IMR-90 (cell line): Measurements from ENCODE around the gene RHCE. TPM values are rescaled to one million over a fixed set of nuclear protein-coding genes. Genes with fewer than 3 reads are reported as not detected.
A peak's percentile ranks its signal among the peaks of the same experiment; 100 is the strongest.
"Not testable (repeated sequence)": the region's sequence is repeated elsewhere in the genome, so short reads cannot be mapped to it uniquely, and the experiment has no call there.

Experiments used
- ATAC-seq: fragments of 200-7000 bp; cut with Tn5 transposase; 2 replicates; pipeline ENCODE4 v1.9.1; 2020; ENCODE audit warnings: low read depth, mild to moderate bottlenecking, moderate library complexity
- BruUV-seq: library from RNA; stranded (reverse); fragments of 400-500 nt; replicated peaks from 2 replicates; lab custom pipeline; 2021; lab: Mats Ljungman, UMichigan
- CTCF ChIA-PET: fragments of 300-600 bp; formaldehyde crosslinking; extraction: SDS; loops from one replicate; lab custom pipeline; 2021; ENCODE audit warnings: antibody characterized with exemption; lab: Yijun Ruan, JAX
- POLR2A ChIA-PET: fragments of 300-600 bp; sonication (Branson Sonifier 250); formaldehyde crosslinking; loops from one replicate; lab custom pipeline; 2022; ENCODE audit warnings: antibody characterized with exemption; ENCODE audit not compliant: unreplicated experiment; lab: Charles Lee
- DNase-seq: peaks from one replicate; pipeline ENCODE4 v3.0.0; 2013
- H2AFZ ChIP-seq: replicated peaks from 2 replicates; pipeline ENCODE3; 2013; ENCODE audit warnings: low read length, mild to moderate bottlenecking; ENCODE audit not compliant: poor library complexity
- H2AK5ac ChIP-seq: 2 replicates; pipeline ENCODE4 v1.6.1; 2013; ENCODE audit warnings: low read depth, low read length, inconsistent platforms
- H2AK9ac ChIP-seq: replicated peaks from 2 replicates; pipeline ENCODE3; 2013; ENCODE audit warnings: mild to moderate bottlenecking, low read depth, low read length, moderate library complexity; ENCODE audit not compliant: poor library complexity
- H2BK120ac ChIP-seq: 2 replicates; pipeline ENCODE4 v1.6.1; 2013; ENCODE audit warnings: low read depth, low read length, inconsistent platforms
- H2BK15ac ChIP-seq: 3 replicates; pipeline ENCODE4 v1.6.1; 2013; ENCODE audit warnings: low read depth, low read length, inconsistent platforms
- H2BK20ac ChIP-seq: 2 replicates; pipeline ENCODE4 v1.6.1; 2013; ENCODE audit warnings: low read depth, mild to moderate bottlenecking, inconsistent platforms, low read length, moderate library complexity
- H2BK5ac ChIP-seq: 2 replicates; pipeline ENCODE4 v1.6.1; 2013; ENCODE audit warnings: mild to moderate bottlenecking, low read depth, low read length, inconsistent platforms; ENCODE audit not compliant: poor library complexity, severe bottlenecking
- H3K14ac ChIP-seq: replicated peaks from 2 replicates; pipeline ENCODE4 v1.6.1; 2013; ENCODE audit warnings: low read depth, low read length, inconsistent platforms
- H3K18ac ChIP-seq: 2 replicates; pipeline ENCODE4 v1.6.1; 2013; ENCODE audit warnings: low read depth, low read length, control low read depth
- H3K23ac ChIP-seq: 2 replicates; pipeline ENCODE4 v1.6.1; 2013; ENCODE audit warnings: low read depth, low read length, inconsistent platforms
- H3K27ac ChIP-seq: 2 replicates; pipeline ENCODE4 v1.5.1; 2013; ENCODE audit warnings: mild to moderate bottlenecking, control low read depth, low read length; ENCODE audit not compliant: insufficient read depth
- H3K27me3 ChIP-seq: 2 replicates; pipeline ENCODE4 v1.6.1; 2013; ENCODE audit warnings: low read length; ENCODE audit not compliant: control insufficient read depth, insufficient read depth
- H3K36me3 ChIP-seq: 2 replicates; pipeline ENCODE4 v1.6.1; 2013; ENCODE audit warnings: low read length, mixed read lengths; ENCODE audit not compliant: control insufficient read depth, insufficient read depth
- H3K4ac ChIP-seq: 2 replicates; pipeline ENCODE4 v1.6.1; 2013; ENCODE audit warnings: low read depth, low read length, inconsistent platforms
- H3K4me1 ChIP-seq: 2 replicates; pipeline ENCODE4 v1.6.1; 2013; ENCODE audit warnings: low read length, mixed read lengths; ENCODE audit not compliant: control insufficient read depth, insufficient read depth
- H3K4me2 ChIP-seq: 2 replicates; pipeline ENCODE4 v1.6.1; 2013; ENCODE audit warnings: low read depth, mild to moderate bottlenecking, control low read depth, low read length, moderate library complexity
- H3K4me3 ChIP-seq: 2 replicates; pipeline ENCODE4 v1.5.1; 2013; ENCODE audit warnings: low read depth, mild to moderate bottlenecking, control low read depth, low read length, moderate library complexity; ENCODE audit not compliant: insufficient read depth
- H3K56ac ChIP-seq: 2 replicates; pipeline ENCODE4 v1.6.1; 2013; ENCODE audit warnings: low read length, inconsistent platforms; ENCODE audit not compliant: insufficient read depth; ENCODE audit errors: extremely low read depth
- H3K79me1 ChIP-seq, 2 experiments: 2 replicates each; pipeline ENCODE4 v1.6.1; 2013; ENCODE audit warnings: low read length in 2 of 2, inconsistent platforms in 1 of 2, low read depth in 1 of 2
- H3K9ac ChIP-seq: 2 replicates; pipeline ENCODE4 v1.6.1; 2013; ENCODE audit warnings: low read depth, low read length, control low read depth
- H3K9me1 ChIP-seq: 2 replicates; pipeline ENCODE4 v1.6.1; 2013; ENCODE audit warnings: low read length, inconsistent platforms; ENCODE audit not compliant: insufficient read depth
- H3K9me3 ChIP-seq: 2 replicates; pipeline ENCODE4 v1.6.1; 2013; ENCODE audit warnings: low read length; ENCODE audit not compliant: control insufficient read depth, insufficient read depth
- H4K20me1 ChIP-seq: 2 replicates; pipeline ENCODE4 v1.6.1; 2013; ENCODE audit warnings: low read length, inconsistent platforms; ENCODE audit not compliant: insufficient read depth
- H4K5ac ChIP-seq: 2 replicates; pipeline ENCODE4 v1.6.1; 2013; ENCODE audit warnings: mild to moderate bottlenecking, low read depth, low read length, control low read depth
- H4K8ac ChIP-seq, 2 experiments: 2 replicates each; pipeline ENCODE4 v1.6.1; 2013; ENCODE audit warnings: low read depth in 2 of 2, low read length in 2 of 2, control low read depth in 1 of 2, inconsistent platforms in 1 of 2
- H4K91ac ChIP-seq: 2 replicates; pipeline ENCODE4 v1.6.1; 2013; ENCODE audit warnings: low read depth, low read length, inconsistent platforms; ENCODE audit not compliant: insufficient read depth
- RAD21 ChIP-seq: IDR thresholded peaks from 2 replicates; pipeline ENCODE4 v1.6.1; 2012; ENCODE audit warnings: low read length, improper control_type of control experiment
- SMC3 ChIP-seq: fragments of 150-350 bp; IDR thresholded peaks from 2 replicates; pipeline ENCODE4 v1.6.1; 2016; ENCODE audit warnings: low read depth, mild to moderate bottlenecking, antibody characterized with exemption, low read length, moderate library complexity
- WGBS, 2 experiments: methylation state at CpG; one replicate each; pipeline versions ENCODE4 v1.1.5 to v1.1.7; 2013; ENCODE audit warnings: missing lambda C conversion rate in 2 of 2; ENCODE audit not compliant: insufficient read length in 1 of 2; ENCODE audit errors: extremely low coverage in 2 of 2; 5-methylcytosine and 5-hydroxymethylcytosine counted together
- dilution Hi-C: fragments of 300-500 bp; cut with HindIII; formaldehyde crosslinking; loops from one replicate; pipeline ENCODE4 v1.14.3; 2018; ENCODE audit warnings: low sequenced_read_pairs; ENCODE audit not compliant: unreplicated experiment
- in situ Hi-C: fragments of 300-500 bp; cut with MboI; formaldehyde crosslinking; loops from 3 replicates; pipeline ENCODE4 v1.14.3; 2019; ENCODE audit warnings: low sequenced_read_pairs, inconsistent platforms, mixed read lengths
- intact Hi-C: fragments of 100-400 bp; cut with micrococcal nuclease; formaldehyde crosslinking; loops from 2 replicates; pipeline ENCODE4 v1.10.0; 2022
- polyA plus RNA-seq, 3 experiments: library from polyadenylated mRNA; depleted of rRNA; stranded (reverse); fragments of >200 nt; gene quantifications; 2 replicates each; pipeline ENCODE4 v1.2.3, GENCODE V29; 2012; ENCODE audit warnings: low replicate concordance in 1 of 3
- total RNA-seq: library from RNA; depleted of rRNA; stranded (reverse); fragments of >200 nt; gene quantifications from 2 replicates; pipeline ENCODE4 v1.2.3, GENCODE V29; 2012
- TF ChIP-seq, protein P1 (sequence below): conservative IDR thresholded peaks from 2 replicates; pipeline ENCODE4 v1.5.1; 2012; ENCODE audit warnings: mild to moderate bottlenecking, low read depth, low read length, improper control_type of control experiment

The RHCE gene
- total and polyA plus RNA-seq, 2 of the 4 experiments (the other 2 are of a cell fraction) = 0.54 to 0.62 TPM

DNA sequence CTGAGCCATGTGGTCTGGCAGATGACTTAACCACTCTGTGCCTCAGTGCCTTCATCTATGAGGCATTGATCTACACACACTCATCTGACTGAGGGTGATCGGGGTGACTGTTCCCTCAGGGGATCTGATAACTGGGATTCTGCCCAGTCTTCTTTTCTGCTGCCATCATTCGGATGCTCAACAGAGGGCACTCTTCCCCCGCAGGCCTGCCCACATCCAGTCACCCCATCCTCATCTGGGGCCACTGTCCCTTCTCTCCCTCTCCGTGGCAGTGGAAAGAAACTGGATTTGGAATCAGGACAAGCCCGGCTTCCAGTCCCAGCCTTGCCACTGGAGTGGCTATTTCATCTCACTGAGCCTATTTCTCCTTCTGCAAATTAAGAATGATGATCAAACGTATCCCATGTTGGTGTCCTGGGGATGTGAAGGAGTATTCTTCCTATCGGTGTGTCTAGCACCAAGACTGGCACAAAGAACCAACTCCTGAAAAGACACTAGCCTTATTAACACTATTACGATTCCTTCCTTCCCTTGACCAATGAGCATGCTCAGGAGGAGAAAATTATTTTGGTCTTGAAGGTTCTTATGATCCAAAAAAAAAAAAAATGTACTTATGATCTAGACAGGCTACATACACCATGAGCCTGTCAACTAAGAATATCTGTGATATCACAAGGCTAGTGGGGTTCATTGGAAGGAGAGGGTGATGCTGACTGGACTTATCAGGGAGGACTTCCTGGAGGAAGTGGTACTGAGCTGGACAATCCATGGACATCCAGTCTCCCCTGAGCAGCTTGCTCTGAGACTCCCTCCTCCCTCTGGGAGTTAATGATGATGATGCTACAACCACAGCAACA, 17.4 kb downstream of the RHCE start:
- H2AK9ac ChIP-seq, H3K9me1 ChIP-seq, H3K23ac ChIP-seq, H3K4ac ChIP-seq, H3K4me2 ChIP-seq, dilution Hi-C loops, H3K18ac ChIP-seq, H4K20me1 ChIP-seq, H3K79me1 ChIP-seq, H3K9me3 ChIP-seq, H3K14ac ChIP-seq, H3K4me3 ChIP-seq, H2AK5ac ChIP-seq, H3K4me1 ChIP-seq, H2AFZ ChIP-seq, H2BK20ac ChIP-seq, H3K36me3 ChIP-seq, H2BK15ac ChIP-seq, DNase-seq, H2BK5ac ChIP-seq, BruUV-seq, H3K56ac ChIP-seq, H3K9ac ChIP-seq, H4K91ac ChIP-seq, H4K8ac ChIP-seq, H3K27ac ChIP-seq, H2BK120ac ChIP-seq, POLR2A ChIA-PET, H4K5ac ChIP-seq: not testable (repeated sequence)
- intact Hi-C loops = loop anchor here (5.0 kb wide), 1 partner anchor 119 kb away; no protein-coding TSS in a partner anchor
- in situ Hi-C loops = loop anchor here (10.0 to 25.0 kb wide), 3 partner anchors 109 to 409 kb away; partner anchors contain the start of genes MTFR1L and SELENON
- H3K27me3 ChIP-seq = peaks cover 10% of the 10 kb centered on the region
- ATAC-seq = peak; percentile 98
- no CpG with 5 or more reads among the region's 8 CpGs for WGBS, 2 experiments
- TF ChIP-seq SMC3 (peak; percentile 33), RAD21 (peak; percentile 42)
- TF ChIP-seq, protein P1, sequence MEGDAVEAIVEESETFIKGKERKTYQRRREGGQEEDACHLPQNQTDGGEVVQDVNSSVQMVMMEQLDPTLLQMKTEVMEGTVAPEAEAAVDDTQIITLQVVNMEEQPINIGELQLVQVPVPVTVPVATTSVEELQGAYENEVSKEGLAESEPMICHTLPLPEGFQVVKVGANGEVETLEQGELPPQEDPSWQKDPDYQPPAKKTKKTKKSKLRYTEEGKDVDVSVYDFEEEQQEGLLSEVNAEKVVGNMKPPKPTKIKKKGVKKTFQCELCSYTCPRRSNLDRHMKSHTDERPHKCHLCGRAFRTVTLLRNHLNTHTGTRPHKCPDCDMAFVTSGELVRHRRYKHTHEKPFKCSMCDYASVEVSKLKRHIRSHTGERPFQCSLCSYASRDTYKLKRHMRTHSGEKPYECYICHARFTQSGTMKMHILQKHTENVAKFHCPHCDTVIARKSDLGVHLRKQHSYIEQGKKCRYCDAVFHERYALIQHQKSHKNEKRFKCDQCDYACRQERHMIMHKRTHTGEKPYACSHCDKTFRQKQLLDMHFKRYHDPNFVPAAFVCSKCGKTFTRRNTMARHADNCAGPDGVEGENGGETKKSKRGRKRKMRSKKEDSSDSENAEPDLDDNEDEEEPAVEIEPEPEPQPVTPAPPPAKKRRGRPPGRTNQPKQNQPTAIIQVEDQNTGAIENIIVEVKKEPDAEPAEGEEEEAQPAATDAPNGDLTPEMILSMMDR = peak; percentile 24; the same call in 1 of the 2 replicates
- CTCF ChIA-PET = interaction anchor here (0.7 kb wide), 1 partner anchor 74 kb away, joined by 7 read pairs; no protein-coding TSS in a partner anchor

DNA sequence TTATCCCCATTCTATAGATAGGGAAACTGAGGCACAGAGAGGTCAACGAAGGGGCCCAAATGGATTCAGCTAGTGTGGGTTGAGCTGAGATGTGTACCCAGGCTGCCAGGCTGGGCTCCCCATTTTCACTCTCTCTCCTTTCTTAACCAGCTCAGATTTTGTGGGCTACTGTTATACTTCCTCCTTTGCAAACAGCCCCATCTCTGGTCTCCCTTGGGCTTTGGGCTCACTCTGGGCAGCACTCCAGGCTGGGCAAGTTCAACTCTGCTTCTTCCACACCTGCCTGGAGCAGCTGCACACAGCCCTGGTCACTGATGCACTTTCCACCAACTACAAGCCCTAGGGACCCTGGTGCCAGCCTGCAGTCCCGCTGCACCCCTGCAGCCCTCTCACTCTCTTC, 22.5 kb downstream of the RHCE start:
- in situ Hi-C loops, dilution Hi-C loops, BruUV-seq, H3K18ac ChIP-seq, H2BK5ac ChIP-seq, H2BK120ac ChIP-seq, intact Hi-C loops, H3K27ac ChIP-seq, H4K8ac ChIP-seq, CTCF ChIA-PET, H3K4me1 ChIP-seq, H4K91ac ChIP-seq, H2AK5ac ChIP-seq, H3K9me3 ChIP-seq, H4K20me1 ChIP-seq, H2BK15ac ChIP-seq, H3K36me3 ChIP-seq, H3K79me1 ChIP-seq, H3K4me3 ChIP-seq, H3K9ac ChIP-seq, POLR2A ChIA-PET, H4K5ac ChIP-seq, H3K23ac ChIP-seq, H3K4me2 ChIP-seq, H2BK20ac ChIP-seq, H2AFZ ChIP-seq, H3K14ac ChIP-seq, H2AK9ac ChIP-seq, ATAC-seq, DNase-seq, H3K9me1 ChIP-seq, H3K4ac ChIP-seq, H3K56ac ChIP-seq: not testable (repeated sequence)
- no CpG with 5 or more reads among the region's 2 CpGs for WGBS, 2 experiments
- peaks cover 10% of the 10 kb centered on the region for H3K27me3 ChIP-seq
